ENCODE data around the gene CD180.

DNA sequence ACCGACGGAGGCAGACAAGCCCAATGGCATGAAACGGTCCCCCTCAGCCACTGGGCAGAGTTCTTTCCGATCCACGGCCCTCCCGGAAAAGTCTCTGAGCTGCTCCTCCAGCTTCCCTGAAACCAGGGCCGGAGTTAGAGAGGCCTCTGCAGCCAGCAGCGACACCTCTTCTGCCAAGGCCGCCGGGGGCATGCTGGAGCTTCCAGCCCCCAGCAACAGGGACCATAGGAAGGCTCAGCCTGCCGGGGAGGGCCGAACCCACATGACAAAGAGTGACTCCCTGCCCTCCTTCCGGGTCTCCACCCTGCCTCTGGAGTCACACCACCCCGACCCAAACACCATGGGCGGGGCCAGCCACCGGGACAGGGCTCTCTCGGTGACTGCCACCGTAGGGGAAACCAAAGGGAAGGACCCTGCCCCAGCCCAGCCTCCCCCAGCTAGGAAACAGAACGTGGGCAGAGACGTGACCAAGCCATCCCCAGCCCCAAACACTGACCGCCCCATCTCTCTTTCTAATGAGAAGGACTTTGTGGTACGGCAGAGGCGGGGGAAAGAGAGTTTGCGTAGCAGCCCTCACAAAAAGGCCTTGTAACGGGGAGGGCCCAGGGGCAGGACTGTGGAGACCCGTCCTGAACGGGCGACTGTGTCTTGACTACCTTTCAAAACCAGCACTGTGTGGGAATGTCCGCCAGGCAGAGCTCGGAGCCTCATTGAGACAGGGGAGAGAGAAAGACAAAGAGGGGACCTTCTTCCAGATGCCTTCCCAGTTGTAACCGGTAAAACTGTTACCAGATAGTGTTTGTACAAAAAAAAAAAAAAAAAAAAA is 29.9 kb downstream of the CD180 start:
- TF ChIP-seq, protein P1, sequence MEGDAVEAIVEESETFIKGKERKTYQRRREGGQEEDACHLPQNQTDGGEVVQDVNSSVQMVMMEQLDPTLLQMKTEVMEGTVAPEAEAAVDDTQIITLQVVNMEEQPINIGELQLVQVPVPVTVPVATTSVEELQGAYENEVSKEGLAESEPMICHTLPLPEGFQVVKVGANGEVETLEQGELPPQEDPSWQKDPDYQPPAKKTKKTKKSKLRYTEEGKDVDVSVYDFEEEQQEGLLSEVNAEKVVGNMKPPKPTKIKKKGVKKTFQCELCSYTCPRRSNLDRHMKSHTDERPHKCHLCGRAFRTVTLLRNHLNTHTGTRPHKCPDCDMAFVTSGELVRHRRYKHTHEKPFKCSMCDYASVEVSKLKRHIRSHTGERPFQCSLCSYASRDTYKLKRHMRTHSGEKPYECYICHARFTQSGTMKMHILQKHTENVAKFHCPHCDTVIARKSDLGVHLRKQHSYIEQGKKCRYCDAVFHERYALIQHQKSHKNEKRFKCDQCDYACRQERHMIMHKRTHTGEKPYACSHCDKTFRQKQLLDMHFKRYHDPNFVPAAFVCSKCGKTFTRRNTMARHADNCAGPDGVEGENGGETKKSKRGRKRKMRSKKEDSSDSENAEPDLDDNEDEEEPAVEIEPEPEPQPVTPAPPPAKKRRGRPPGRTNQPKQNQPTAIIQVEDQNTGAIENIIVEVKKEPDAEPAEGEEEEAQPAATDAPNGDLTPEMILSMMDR (IDR thresholded peaks at IDR 0.05; ENCODE audit: extremely low read depth in 1 of 2, insufficient read depth in 1 of 2, low read depth in 1 of 2, low read length in 2 of 2) = no peak
- TF ChIP-seq POLR2A (IDR thresholded peaks at IDR 0.05; ENCODE audit: low read depth, low read length) (no peak), POLR2AphosphoS5 (IDR thresholded peaks at IDR 0.05; ENCODE audit: insufficient read depth, low read depth, low read length) (no peak), EZH2 (IDR thresholded peaks at IDR 0.05; ENCODE audit: borderline replicate concordance, low read depth, low read length, severe bottlenecking) (no peak), MYC (IDR thresholded peaks at IDR 0.05; ENCODE audit: low read depth, low read length) (no peak), JUN (IDR thresholded peaks at IDR 0.05; ENCODE audit: borderline replicate concordance, insufficient read depth, insufficient read length, low read depth) (no peak), FOS (IDR thresholded peaks at IDR 0.05; ENCODE audit: borderline replicate concordance, insufficient read depth, low read length) (no peak), GATA2 (IDR thresholded peaks at IDR 0.05; ENCODE audit: insufficient read depth, insufficient read length, low read depth, low read length) (no peak)
- TF ChIP-seq, protein P2, sequence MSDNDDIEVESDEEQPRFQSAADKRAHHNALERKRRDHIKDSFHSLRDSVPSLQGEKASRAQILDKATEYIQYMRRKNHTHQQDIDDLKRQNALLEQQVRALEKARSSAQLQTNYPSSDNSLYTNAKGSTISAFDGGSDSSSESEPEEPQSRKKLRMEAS (IDR thresholded peaks at IDR 0.05; ENCODE audit: insufficient read depth, insufficient read length) = no peak
